ENCODE data around the gene ACTMAP. TPM values are rescaled to one million over a fixed set of nuclear protein-coding genes. Genes with fewer than 3 reads are reported as not detected.
A peak's percentile ranks its signal among the peaks of the same experiment; 100 is the strongest.

Gene ACTMAP
- total RNA-seq, 4 donors from 2014 or later, result 3.3 to 8.5 (median 4.5) TPM

DNA sequence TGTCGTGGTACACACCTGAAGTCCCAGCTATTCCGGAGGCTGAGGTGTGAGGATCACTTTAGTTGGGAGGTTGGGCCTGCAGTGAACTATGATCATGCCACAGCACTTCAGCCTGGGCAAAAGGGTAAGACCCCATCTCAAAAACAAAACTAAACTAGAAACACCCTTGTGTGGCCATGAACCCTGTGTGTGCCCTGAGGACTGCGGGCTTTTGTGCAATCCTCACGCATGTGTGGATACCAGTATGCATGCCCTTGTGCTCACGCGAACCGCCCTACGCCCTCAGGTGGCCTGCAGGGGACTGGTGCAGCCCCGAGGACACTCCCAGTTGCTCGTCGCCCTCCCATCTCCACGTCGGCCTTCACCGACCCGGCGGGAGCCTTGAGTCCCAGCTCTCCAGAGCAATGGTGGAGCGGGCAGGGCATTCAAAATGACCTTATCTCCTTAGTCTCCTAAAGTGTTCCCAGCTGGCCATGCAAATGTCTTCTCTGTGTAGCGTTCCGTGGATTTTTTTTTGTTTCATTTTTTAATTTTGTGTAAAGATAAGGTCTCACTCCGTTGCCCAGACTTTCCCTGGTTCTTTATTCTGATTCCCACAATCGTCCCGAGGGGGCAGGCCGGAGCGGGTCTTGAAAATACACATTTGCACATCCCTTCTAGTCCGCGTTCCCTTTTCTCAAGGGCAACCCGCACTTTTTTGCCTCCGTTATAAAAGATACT is 47.8 kb upstream of the ACTMAP start:
- Histone ChIP-seq H3K4me3 (replicated peaks in 1 of 3) (peak overlapping the region in 2 of 3 donors; percentile 11 to 26), H3K9me3 (no peaks in the 10 kb centered on the region), H3K36me3 (peaks cover 8 to 11% of the 10 kb centered on the region in 2 donors), H3K27me3 (no peaks in the 10 kb centered on the region), H3K27ac (peak overlapping the region; percentile 82 to 93 (median 89)), H3K4me1 (peaks cover 47 to 57% of the 10 kb centered on the region in 2 donors)
- intact Hi-C loops (cut with DNase I), result no loop called here
- DNase-seq, result peak; percentile 77 to 80
- WGBS, 2 donors, result 11 to 17% methylated on average over 27 to 28 of the region's 28 CpGs
- peak in 1 of 2 donors; percentile 13 for TF ChIP-seq POLR2A (IDR thresholded peaks at IDR 0.05)
- TF ChIP-seq, protein P1, sequence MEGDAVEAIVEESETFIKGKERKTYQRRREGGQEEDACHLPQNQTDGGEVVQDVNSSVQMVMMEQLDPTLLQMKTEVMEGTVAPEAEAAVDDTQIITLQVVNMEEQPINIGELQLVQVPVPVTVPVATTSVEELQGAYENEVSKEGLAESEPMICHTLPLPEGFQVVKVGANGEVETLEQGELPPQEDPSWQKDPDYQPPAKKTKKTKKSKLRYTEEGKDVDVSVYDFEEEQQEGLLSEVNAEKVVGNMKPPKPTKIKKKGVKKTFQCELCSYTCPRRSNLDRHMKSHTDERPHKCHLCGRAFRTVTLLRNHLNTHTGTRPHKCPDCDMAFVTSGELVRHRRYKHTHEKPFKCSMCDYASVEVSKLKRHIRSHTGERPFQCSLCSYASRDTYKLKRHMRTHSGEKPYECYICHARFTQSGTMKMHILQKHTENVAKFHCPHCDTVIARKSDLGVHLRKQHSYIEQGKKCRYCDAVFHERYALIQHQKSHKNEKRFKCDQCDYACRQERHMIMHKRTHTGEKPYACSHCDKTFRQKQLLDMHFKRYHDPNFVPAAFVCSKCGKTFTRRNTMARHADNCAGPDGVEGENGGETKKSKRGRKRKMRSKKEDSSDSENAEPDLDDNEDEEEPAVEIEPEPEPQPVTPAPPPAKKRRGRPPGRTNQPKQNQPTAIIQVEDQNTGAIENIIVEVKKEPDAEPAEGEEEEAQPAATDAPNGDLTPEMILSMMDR (IDR thresholded peaks at IDR 0.05), result peak in 5 of 6 experiments; percentile 44 to 76 (median 45)

DNA sequence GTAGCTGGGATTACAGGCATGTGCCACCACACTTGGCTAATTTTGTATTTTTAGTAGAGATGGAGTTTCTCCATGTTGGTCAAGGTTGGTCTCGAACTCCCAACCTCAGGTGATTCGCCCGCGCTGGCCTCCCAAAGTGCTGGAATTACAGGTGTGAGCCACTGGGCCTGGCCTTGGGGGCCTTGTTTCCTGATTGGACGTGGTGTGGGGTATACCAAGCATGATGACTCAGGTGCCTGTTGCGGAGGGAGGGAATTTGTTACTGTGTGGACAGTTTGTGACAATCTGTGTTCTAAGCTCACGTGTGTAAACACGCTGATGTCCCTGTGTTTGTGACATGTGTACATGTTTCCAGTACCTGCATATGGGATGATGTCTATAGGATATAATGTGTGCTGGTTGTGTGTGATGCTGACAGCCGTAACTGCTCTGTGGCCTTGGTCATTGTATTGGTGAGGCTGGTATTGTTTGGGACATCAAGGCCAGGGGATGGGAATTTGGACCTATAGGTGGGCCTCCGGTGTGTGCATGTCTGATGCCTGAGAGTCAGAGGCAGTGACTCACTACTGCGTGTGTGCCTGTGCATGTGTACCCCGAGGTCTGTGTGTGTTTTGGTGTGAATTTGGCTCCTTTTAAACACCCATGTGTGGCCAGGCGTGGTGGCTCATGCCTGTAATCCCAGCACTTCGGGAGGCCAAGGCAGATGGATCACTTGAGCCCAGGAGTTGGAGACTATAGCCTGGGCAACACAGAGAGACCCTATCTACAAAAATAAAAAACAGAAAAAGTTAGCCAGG is 47.1 kb upstream of the ACTMAP start:
- WGBS, 2 donors, result 94 to 95% methylated on average over 9 to 14 of the region's 14 CpGs
- peaks cover 8 to 11% of the 10 kb centered on the region in 2 donors for H3K36me3 ChIP-seq
- no peak for DNase-seq
- peaks cover 44 to 57% of the 10 kb centered on the region in 2 donors for H3K4me1 ChIP-seq
- no peak overlapping the region for H3K4me3 ChIP-seq (replicated peaks in 1 of 3)
- no peaks in the 10 kb centered on the region for H3K9me3 ChIP-seq
- H3K27me3 ChIP-seq, result no peaks in the 10 kb centered on the region
- TF ChIP-seq, protein P1 (IDR thresholded peaks at IDR 0.05), result no peak
- no peak for TF ChIP-seq POLR2A (IDR thresholded peaks at IDR 0.05)
- intact Hi-C loops (cut with DNase I), result no loop called here
- peak overlapping the region; percentile 82 to 93 (median 89) for H3K27ac ChIP-seq

DNA sequence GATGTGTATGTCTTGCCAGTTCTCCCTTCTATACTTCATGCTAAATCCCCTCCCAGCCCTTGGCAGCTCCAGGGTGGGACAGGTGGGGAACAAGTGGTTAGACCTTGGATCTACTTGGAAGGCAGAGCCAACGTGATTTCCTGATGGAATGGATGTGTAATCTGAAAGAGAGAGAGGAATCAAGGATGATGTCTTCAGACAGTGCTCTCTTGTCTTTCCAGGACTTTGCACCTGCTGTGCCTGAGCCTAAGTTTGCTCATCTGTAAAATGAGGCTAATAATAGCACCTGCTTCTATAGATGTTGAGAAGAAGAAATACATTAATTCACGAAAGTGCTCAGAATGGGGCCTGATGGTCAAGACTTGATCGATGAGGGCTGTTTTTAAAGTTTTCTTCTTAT is 41.7 kb upstream of the ACTMAP start:
- peaks cover 32 to 43% of the 10 kb centered on the region in 2 donors for H3K4me1 ChIP-seq
- intact Hi-C loops (cut with DNase I), result no loop called here
- no peak for DNase-seq
- peak overlapping the region; percentile 69 to 79 (median 69) for H3K27ac ChIP-seq
- H3K36me3 ChIP-seq, result no peaks in the 10 kb centered on the region
- no peaks in the 10 kb centered on the region for H3K9me3 ChIP-seq
- H3K27me3 ChIP-seq, result no peaks in the 10 kb centered on the region
- TF ChIP-seq, protein P1 (IDR thresholded peaks at IDR 0.05), result no peak
- no peak for TF ChIP-seq POLR2A (IDR thresholded peaks at IDR 0.05)
- WGBS, 2 donors, result 51 to 56% methylated on average over 3 of the region's 3 CpGs
- H3K4me3 ChIP-seq (replicated peaks in 1 of 3), result no peak overlapping the region

DNA sequence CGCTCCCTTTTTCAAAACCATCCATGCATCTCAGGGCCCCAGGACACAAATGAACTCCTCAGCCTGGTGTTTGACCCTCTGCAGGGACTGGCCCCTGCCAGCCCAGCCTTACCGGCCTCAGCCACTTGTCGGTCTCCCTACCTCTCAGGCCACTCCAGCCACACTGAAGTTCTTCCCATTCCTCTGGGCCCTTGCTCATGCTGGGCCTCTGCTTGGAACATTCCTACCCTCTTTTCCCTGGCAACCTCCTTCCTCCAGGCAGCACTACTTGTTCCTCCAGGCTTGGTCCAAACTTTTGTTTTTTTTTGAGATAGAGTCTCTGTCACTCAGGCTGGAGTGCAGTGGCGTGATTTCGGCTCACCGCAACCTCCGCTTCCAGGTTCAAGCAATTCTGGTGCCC is 41.1 kb upstream of the ACTMAP start:
- H3K36me3 ChIP-seq, result no peaks in the 10 kb centered on the region
- no peak for TF ChIP-seq POLR2A (IDR thresholded peaks at IDR 0.05)
- peak; percentile 54 to 63 for DNase-seq
- intact Hi-C loops (cut with DNase I), result no loop called here
- no peaks in the 10 kb centered on the region for H3K27me3 ChIP-seq
- no peak overlapping the region for H3K4me3 ChIP-seq (replicated peaks in 1 of 3)
- H3K27ac ChIP-seq, result peak overlapping the region; percentile 69 to 79 (median 69)
- no peaks in the 10 kb centered on the region for H3K9me3 ChIP-seq
- 57 to 73% methylated on average over 7 of the region's 7 CpGs for WGBS, 2 donors
- H3K4me1 ChIP-seq, result peaks cover 30 to 41% of the 10 kb centered on the region in 2 donors

DNA sequence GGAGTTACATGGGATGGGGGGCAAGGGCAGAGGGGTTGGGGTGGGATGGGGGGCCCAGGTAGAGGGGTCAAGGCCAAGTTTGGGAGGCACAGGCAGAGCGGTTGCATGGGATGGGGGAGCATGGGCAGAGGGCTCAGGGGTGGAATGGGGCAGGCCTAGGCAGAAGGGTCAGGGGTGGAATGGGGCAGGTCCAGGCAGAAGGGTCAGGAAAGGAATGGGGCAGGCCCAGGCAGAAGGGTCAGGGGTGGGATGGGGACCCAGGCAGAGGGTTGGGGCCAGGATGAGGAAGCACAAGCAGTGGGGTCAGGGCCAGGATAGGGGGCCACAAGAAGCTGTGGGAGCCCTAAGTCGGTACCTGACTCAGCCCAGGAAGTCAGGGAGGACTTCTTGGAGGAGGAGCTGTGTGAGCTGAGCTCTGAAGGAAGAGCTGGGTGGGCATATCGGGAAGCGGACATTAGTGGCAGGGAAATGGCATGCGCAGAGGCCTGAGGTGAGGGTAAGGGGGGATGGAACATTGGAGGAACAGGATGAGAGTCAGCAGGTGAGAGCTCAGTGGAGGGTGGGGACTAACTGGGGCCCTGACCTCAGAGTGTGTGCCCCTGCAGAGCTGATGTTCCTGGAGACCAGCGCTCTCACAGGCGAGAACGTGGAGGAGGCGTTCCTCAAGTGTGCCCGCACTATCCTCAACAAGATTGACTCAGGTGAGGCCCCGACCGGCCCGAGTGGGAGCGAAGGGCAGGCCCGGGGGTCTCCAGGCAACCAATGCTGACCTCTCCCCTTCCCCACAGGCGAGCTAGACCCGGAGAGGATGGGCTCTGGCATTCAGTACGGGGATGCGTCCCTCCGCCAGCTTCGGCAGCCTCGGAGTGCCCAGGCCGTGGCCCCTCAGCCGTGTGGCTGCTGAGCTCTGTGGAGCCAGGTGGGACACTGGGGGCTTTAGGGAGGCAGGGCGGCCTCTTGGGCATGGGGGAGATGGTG is 36.1 kb upstream of the ACTMAP start:
- Histone ChIP-seq H3K27ac (no peak overlapping the region), H3K4me1 (peaks cover 8 to 11% of the 10 kb centered on the region in 2 donors), H3K4me3 (replicated peaks in 1 of 3) (no peak overlapping the region), H3K36me3 (peaks cover 0 to 2% of the 10 kb centered on the region in 2 donors), H3K9me3 (no peaks in the 10 kb centered on the region), H3K27me3 (no peaks in the 10 kb centered on the region)
- TF ChIP-seq POLR2A (IDR thresholded peaks at IDR 0.05), result no peak
- TF ChIP-seq, protein P1 (IDR thresholded peaks at IDR 0.05), result no peak
- intact Hi-C loops (cut with DNase I), result no loop called here
- WGBS, 2 donors, result 93 to 94% methylated on average over 20 to 24 of the region's 25 CpGs
- DNase-seq, result no peak

Data from thyroid gland (tissue), 4 donors.